WTC11 (cell line): ENCODE data around the gene COL6A3.

Source experiments
- AFF4 ChIP-seq: sonication (generic); formaldehyde crosslinking; IDR thresholded peaks from 2 replicates; pipeline ENCODE4 v1.8.1; 2023; ENCODE audit warnings: mild to moderate bottlenecking, missing genetic modification reagents, borderline replicate concordance
- ARID4B ChIP-seq: sonication (generic); formaldehyde crosslinking; IDR thresholded peaks from 2 replicates; pipeline ENCODE4 v1.8.0; 2023; ENCODE audit warnings: missing genetic modification reagents, mild to moderate bottlenecking, borderline replicate concordance
- CREB1 ChIP-seq: sonication (generic); formaldehyde crosslinking; IDR thresholded peaks from 2 replicates; pipeline ENCODE4 v1.8.0; 2023; ENCODE audit warnings: mild to moderate bottlenecking, missing genetic modification reagents
- CTCF ChIP-seq: fragments of 200-600 bp; IDR thresholded peaks from 2 replicates; pipeline ENCODE4 v1.8.0; 2022; ENCODE audit warnings: antibody characterized with exemption
- HMGXB4 ChIP-seq: sonication (generic); formaldehyde crosslinking; IDR thresholded peaks from 2 replicates; pipeline ENCODE4 v1.8.1; 2023; ENCODE audit warnings: mild to moderate bottlenecking, moderate library complexity, missing genetic modification reagents
- JUN ChIP-seq: sonication (generic); formaldehyde crosslinking; IDR thresholded peaks from 2 replicates; pipeline ENCODE4 v1.8.0; 2023; ENCODE audit warnings: mild to moderate bottlenecking, missing genetic modification reagents
- MAX ChIP-seq: sonication (generic); formaldehyde crosslinking; IDR thresholded peaks from 2 replicates; pipeline ENCODE4 v1.8.0; 2022; ENCODE audit warnings: mild to moderate bottlenecking, missing genetic modification reagents
- RELA ChIP-seq: sonication (generic); formaldehyde crosslinking; IDR thresholded peaks from 2 replicates; pipeline ENCODE4 v1.8.1; 2022; ENCODE audit warnings: missing genetic modification reagents, mild to moderate bottlenecking, borderline replicate concordance
- SMAD3 ChIP-seq: sonication (generic); formaldehyde crosslinking; IDR thresholded peaks from 2 replicates; pipeline ENCODE4 v1.8.0; 2022; ENCODE audit warnings: missing genetic modification reagents, mild to moderate bottlenecking, borderline replicate concordance
- SMAD4 ChIP-seq: sonication (generic); formaldehyde crosslinking; IDR thresholded peaks from 2 replicates; pipeline ENCODE4 v1.8.0; 2022; ENCODE audit warnings: mild to moderate bottlenecking, missing genetic modification reagents
- SP1 ChIP-seq: sonication (generic); formaldehyde crosslinking; conservative IDR thresholded peaks from 2 replicates; pipeline ENCODE4 v1.8.1; 2022; ENCODE audit warnings: missing genetic modification reagents
- USF2 ChIP-seq: sonication (generic); formaldehyde crosslinking; IDR thresholded peaks from 2 replicates; pipeline ENCODE4 v1.8.1; 2023; ENCODE audit warnings: mild to moderate bottlenecking, missing genetic modification reagents, moderate library complexity
- ZBTB43 ChIP-seq: sonication (generic); formaldehyde crosslinking; IDR thresholded peaks from 2 replicates; pipeline ENCODE4 v1.8.1; 2023; ENCODE audit warnings: mild to moderate bottlenecking, missing genetic modification reagents
- ZNF532 ChIP-seq: fragments of 250-450 bp; sonication (Bioruptor Pico); IDR thresholded peaks from 2 replicates; pipeline ENCODE4 v1.9.0; 2021; ENCODE audit warnings: mild to moderate bottlenecking, borderline replicate concordance

- TF ChIP-seq CTCF: no peak
- TF ChIP-seq USF2 (CRISPR knock-in tag): no peak
- no peak for TF ChIP-seq MAX
- TF ChIP-seq RELA (CRISPR knock-in tag): no peak
- no peak for TF ChIP-seq ARID4B (CRISPR knock-in tag)
- no peak for TF ChIP-seq JUN (CRISPR knock-in tag)
- no peak for TF ChIP-seq ZBTB43 (CRISPR knock-in tag)
- no peak for TF ChIP-seq AFF4 (CRISPR knock-in tag)
- no peak for TF ChIP-seq ZNF532 (CRISPR knock-in tag)
- TF ChIP-seq SP1: no peak
- no peak for TF ChIP-seq HMGXB4 (CRISPR knock-in tag)
- no peak for TF ChIP-seq CREB1 (CRISPR knock-in tag)
- TF ChIP-seq SMAD4: no peak
- no peak for TF ChIP-seq SMAD3 (CRISPR knock-in tag)
These were observed 9.6 kb downstream of the COL6A3 start for GRCh38 chr2:237404413-237404812.
